Right lobe of liver (tissue), 4 donors: ENCODE data around the gene KEAP1.

ENCODE experiments used
- POLR2A ChIP-seq: fragments of 450-650 bp; IDR thresholded peaks from one replicate; pipeline ENCODE4 v1.6.1; 2017; ENCODE audit warnings: antibody characterized with exemption, mild to moderate bottlenecking
- TF ChIP-seq, protein P1 (sequence below), 4 donors: fragments of 200-600 bp in 3 of 4; fragments of 450-650 bp in 1 of 4; IDR thresholded peaks; one replicate each; pipeline versions ENCODE4 v1.5.1 to v1.8.0; 2016 to 2022; ENCODE audit warnings: antibody characterized with exemption in 4 of 4, mild to moderate bottlenecking in 2 of 4
- donor health status: DM: no; HTN: no; CAD: no.
- donor health status: DM: no; HTN: no; CAD: no.
- donor health status: DM: no; HTN: yes; CAD: no.

DNA sequence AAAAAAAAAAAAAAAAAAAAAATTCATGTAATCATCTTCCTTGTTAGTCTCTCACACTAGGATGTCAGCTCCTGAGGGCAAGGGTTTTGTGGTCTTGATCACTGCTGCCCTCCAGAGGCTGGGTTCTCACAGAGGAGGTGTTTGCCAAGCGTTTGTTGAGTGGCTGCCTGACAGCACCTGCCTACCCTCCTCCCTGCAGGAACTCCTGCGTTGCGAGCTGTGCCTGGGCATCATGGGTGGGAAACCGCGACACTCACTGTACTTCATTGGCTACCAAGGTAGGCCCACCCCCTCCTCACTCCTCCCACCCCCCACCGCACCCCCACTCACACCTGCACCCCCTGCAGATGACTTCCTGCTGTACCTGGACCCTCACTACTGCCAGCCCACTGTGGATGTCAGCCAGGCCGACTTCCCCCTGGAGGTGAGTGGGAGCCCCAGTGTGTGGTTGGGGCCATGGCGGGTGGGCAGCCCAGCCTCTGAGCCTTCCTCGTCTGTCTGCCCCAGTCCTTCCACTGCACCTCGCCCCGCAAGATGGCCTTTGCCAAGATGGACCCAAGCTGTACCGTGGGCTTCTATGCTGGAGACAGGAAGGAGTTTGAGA lies 48.6 kb upstream of the KEAP1 start:
- TF ChIP-seq, protein P1, sequence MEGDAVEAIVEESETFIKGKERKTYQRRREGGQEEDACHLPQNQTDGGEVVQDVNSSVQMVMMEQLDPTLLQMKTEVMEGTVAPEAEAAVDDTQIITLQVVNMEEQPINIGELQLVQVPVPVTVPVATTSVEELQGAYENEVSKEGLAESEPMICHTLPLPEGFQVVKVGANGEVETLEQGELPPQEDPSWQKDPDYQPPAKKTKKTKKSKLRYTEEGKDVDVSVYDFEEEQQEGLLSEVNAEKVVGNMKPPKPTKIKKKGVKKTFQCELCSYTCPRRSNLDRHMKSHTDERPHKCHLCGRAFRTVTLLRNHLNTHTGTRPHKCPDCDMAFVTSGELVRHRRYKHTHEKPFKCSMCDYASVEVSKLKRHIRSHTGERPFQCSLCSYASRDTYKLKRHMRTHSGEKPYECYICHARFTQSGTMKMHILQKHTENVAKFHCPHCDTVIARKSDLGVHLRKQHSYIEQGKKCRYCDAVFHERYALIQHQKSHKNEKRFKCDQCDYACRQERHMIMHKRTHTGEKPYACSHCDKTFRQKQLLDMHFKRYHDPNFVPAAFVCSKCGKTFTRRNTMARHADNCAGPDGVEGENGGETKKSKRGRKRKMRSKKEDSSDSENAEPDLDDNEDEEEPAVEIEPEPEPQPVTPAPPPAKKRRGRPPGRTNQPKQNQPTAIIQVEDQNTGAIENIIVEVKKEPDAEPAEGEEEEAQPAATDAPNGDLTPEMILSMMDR (IDR thresholded peaks at IDR 0.05) = peak in 1 of 4 donors; percentile 33
- TF ChIP-seq POLR2A = no peak
